Keratinocyte (primary cell): ENCODE data around the gene SCP2. TPM values are rescaled to one million over a fixed set of nuclear protein-coding genes. Genes with fewer than 3 reads are reported as not detected.

ENCODE experiments used
- DNase-seq: peaks from one replicate; pipeline ENCODE4 v3.0.0-alpha.2; 2011; ENCODE audit warnings: low read depth, missing footprints, low spot score
- FAIRE-seq: peaks from 2 replicates; lab custom pipeline; 2011; peaks lifted over from hg19 to GRCh38; lab: Jason Lieb, UNC
- H2AFZ ChIP-seq: 2 replicates; pipeline ENCODE4 v1.6.0; 2012; ENCODE audit warnings: low read length, control low read depth, inconsistent platforms; ENCODE audit not compliant: control insufficient read depth
- H3K27ac ChIP-seq: 2 replicates; pipeline ENCODE4 v1.5.1; 2011; ENCODE audit warnings: low read length; ENCODE audit not compliant: control insufficient read depth, insufficient read depth
- H3K27me3 ChIP-seq: 3 replicates; pipeline ENCODE4 v1.6.0; 2011; ENCODE audit warnings: low read length; ENCODE audit not compliant: control insufficient read depth, insufficient read depth; ENCODE audit errors: extremely low read depth
- H3K36me3 ChIP-seq, 2 experiments: 2 replicates in 1 of 2; 3 replicates in 1 of 2; pipeline ENCODE4 v1.5.1; 2011; ENCODE audit warnings: low read length in 2 of 2, mild to moderate bottlenecking in 1 of 2; ENCODE audit not compliant: control insufficient read depth in 2 of 2, insufficient read depth in 2 of 2; ENCODE audit errors: extremely low read depth in 1 of 2
- H3K4me1 ChIP-seq: 3 replicates; pipeline ENCODE4 v1.5.1; 2011; ENCODE audit warnings: low read length; ENCODE audit not compliant: control insufficient read depth, insufficient read depth; ENCODE audit errors: extremely low read depth
- H3K4me2 ChIP-seq: 3 replicates; pipeline ENCODE4 v1.6.0; 2011; ENCODE audit warnings: low read depth, low read length; ENCODE audit not compliant: control insufficient read depth, insufficient read depth; ENCODE audit errors: extremely low read depth
- H3K4me3 ChIP-seq, 3 experiments: fragments of 200-600 bp in 1 of 3; sonication (generic) in 1 of 3; 2 replicates in 2 of 3; 3 replicates in 1 of 3; pipeline ENCODE4 v1.5.1; 2011 to 2016; ENCODE audit warnings: low read length in 3 of 3, mild to moderate bottlenecking in 3 of 3, control low read depth in 2 of 3, inconsistent platforms in 1 of 3, low read depth in 1 of 3, mixed read lengths in 1 of 3, mixed run types in 1 of 3, moderate library complexity in 1 of 3; ENCODE audit not compliant: control insufficient read depth in 2 of 3, insufficient read depth in 2 of 3; ENCODE audit errors: extremely low read depth in 1 of 3
- H3K79me2 ChIP-seq: 2 replicates; pipeline ENCODE4 v1.6.0; 2012; ENCODE audit warnings: low read length; ENCODE audit not compliant: control insufficient read depth, insufficient read depth
- H3K9ac ChIP-seq: 3 replicates; pipeline ENCODE4 v1.6.0; 2011; ENCODE audit warnings: low read length; ENCODE audit not compliant: control insufficient read depth, insufficient read depth; ENCODE audit errors: extremely low read depth
- H3K9me1 ChIP-seq: 3 replicates; pipeline ENCODE4 v1.6.0; 2011; ENCODE audit warnings: low read length; ENCODE audit not compliant: control insufficient read depth, insufficient read depth; ENCODE audit errors: extremely low read depth
- H3K9me3 ChIP-seq: 2 replicates; pipeline ENCODE4 v1.5.1; 2012; ENCODE audit warnings: low read depth, low read length; ENCODE audit not compliant: control insufficient read depth
- H4K20me1 ChIP-seq: 3 replicates; pipeline ENCODE4 v1.6.0; 2011; ENCODE audit warnings: low read length; ENCODE audit not compliant: control insufficient read depth, insufficient read depth; ENCODE audit errors: extremely low read depth
- EZH2 ChIP-seq: IDR thresholded peaks from one replicate; pipeline ENCODE4 v1.6.1; 2012; ENCODE audit warnings: inconsistent platforms, mild to moderate bottlenecking, low read length, moderate library complexity
- dilution Hi-C: fragments of 300-500 bp; cut with MboI; formaldehyde crosslinking; loops from one replicate; pipeline ENCODE4 v1.7.0; 2020; ENCODE audit warnings: low sequenced_read_pairs; ENCODE audit not compliant: extremely low pct_ligation_motif_present
- polyA plus RNA-seq, 5 experiments: library from polyadenylated mRNA; depleted of rRNA in 3 of 5; stranded (reverse) in 3 of 5; stranded (forward) in 1 of 5; unstranded in 1 of 5; fragments of >200 nt; gene quantifications; 1 replicate in 1 of 5; 2 replicates in 3 of 5; 3 replicates in 1 of 5; pipeline versions ENCODE4 v1.2.1 to v1.2.3, GENCODE V29; 2011 to 2012; ENCODE audit warnings: missing spikeins in 2 of 5, low read depth in 1 of 5, low replicate concordance in 1 of 5
- TF ChIP-seq, protein P1 (sequence below), 3 experiments: IDR thresholded peaks in 1 of 3; conservative IDR thresholded peaks in 1 of 3; optimal IDR thresholded peaks in 1 of 3; 2 replicates in 2 of 3; 3 replicates in 1 of 3; pipeline versions ENCODE3 to v1.5.1; 2011; ENCODE audit warnings: low read length in 3 of 3, mild to moderate bottlenecking in 3 of 3, moderate library complexity in 2 of 3, control low read depth in 1 of 3, inconsistent platforms in 1 of 3; ENCODE audit not compliant: insufficient read depth in 2 of 3; ENCODE audit errors: extremely low read depth in 1 of 3

SCP2 gene
- polyA plus RNA-seq, 1 donor (not counting 4 experiments of a cell fraction or from before 2014, with no cell fraction given) = 116 TPM

DNA sequence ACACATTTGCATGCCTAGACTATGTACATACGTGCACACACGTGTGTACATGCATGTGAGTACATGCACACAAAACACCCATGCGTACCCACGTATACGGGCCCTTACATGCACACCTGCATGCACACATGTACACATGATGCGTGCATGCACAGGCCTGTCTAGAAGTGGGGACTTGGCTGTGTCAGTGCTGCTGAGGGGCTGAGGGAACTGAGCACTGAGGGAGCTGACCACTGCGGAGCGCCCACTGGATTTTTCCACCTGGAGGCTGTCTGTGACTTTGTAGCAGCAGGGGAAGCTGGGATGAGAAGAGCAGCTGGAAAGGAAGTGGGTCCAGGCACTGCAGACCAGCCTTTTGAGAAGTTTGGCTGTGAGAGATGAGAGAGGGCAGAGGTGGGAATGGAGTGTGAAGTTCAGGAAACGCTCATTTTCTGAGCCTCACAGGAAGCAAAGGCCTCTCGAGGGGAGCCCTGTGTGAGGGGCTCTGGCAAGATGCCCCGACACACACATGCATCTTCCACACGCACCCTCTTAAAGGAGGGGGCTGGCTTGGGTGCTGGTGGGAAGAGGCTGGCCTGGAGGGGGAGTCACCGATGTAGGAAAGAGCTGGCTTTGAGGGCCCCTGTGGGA, 155.9 kb downstream of the SCP2 start:
- no peaks in the 10 kb centered on the region for H3K4me1 ChIP-seq
- no peak for TF ChIP-seq EZH2
- TF ChIP-seq, protein P1, sequence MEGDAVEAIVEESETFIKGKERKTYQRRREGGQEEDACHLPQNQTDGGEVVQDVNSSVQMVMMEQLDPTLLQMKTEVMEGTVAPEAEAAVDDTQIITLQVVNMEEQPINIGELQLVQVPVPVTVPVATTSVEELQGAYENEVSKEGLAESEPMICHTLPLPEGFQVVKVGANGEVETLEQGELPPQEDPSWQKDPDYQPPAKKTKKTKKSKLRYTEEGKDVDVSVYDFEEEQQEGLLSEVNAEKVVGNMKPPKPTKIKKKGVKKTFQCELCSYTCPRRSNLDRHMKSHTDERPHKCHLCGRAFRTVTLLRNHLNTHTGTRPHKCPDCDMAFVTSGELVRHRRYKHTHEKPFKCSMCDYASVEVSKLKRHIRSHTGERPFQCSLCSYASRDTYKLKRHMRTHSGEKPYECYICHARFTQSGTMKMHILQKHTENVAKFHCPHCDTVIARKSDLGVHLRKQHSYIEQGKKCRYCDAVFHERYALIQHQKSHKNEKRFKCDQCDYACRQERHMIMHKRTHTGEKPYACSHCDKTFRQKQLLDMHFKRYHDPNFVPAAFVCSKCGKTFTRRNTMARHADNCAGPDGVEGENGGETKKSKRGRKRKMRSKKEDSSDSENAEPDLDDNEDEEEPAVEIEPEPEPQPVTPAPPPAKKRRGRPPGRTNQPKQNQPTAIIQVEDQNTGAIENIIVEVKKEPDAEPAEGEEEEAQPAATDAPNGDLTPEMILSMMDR (optimal IDR thresholded peaks at IDR 0.05 in 1 of 3, IDR thresholded peaks at IDR 0.05 in 1 of 3, conservative IDR thresholded peaks at IDR 0.05 in 1 of 3; ENCODE audit: extremely low read depth in 1 of 3, insufficient read depth in 2 of 3, low read length in 3 of 3) = no peak
- H3K9ac ChIP-seq = no peak overlapping the region
- H3K4me2 ChIP-seq = no peak overlapping the region
- H3K9me1 ChIP-seq = no peaks in the 10 kb centered on the region
- no peaks in the 10 kb centered on the region for H3K79me2 ChIP-seq
- no peak overlapping the region for H2AFZ ChIP-seq
- no peak overlapping the region for H3K27ac ChIP-seq
- DNase-seq = no peak
- H3K36me3 ChIP-seq = no peaks in the 10 kb centered on the region
- no peaks in the 10 kb centered on the region for H3K27me3 ChIP-seq
- no peaks in the 10 kb centered on the region for H4K20me1 ChIP-seq
- H3K4me3 ChIP-seq = no peak overlapping the region
- dilution Hi-C loops = no loop called here
- no peaks in the 10 kb centered on the region for H3K9me3 ChIP-seq
- FAIRE-seq = no peak

DNA sequence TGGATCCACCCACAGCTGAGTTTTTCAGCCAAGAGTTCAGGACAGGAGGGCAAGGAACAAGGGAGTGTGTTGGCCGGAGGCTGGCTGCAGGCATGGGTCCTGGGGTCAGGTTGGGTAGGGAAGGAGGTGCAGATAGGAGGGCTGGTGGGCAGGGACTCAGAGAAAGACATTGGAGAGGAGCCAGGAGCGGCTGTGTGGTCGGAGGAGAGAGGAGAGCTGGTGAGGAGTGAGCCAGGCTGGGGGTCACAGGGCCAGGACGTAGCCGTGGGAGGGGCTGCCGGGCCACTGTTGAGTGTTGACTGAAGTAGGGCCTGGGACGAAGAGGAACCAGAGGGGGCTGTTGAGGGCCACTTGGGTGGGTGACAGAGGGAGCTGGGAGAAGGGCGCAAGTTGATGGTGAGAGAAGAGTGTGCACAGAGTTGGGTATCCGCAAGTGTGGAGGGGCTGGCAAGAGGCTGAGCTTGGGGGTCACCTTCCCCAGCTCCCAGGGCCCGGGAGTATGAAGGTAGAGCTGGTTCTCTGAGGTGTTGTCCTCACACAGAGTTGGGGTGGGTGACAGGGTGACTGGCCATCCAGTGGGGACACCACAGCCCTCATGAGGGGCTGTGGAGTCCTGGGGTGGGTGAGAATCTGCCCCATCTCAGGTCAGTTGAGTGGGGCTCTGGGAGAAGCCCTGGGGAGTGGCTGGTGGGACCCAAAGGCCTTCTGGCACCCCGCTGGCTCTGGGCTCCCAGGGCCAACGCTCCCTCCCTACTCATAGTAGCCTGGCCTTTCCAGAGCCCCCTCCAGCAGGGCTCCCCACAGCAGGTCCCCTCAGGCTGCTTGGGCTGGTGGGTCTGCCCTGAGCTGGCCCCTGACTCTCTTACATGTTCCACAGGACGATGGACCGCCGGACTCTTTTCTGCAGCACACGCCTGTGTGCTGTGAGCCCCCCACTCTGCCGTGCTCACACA, 156.8 kb downstream of the SCP2 start:
- no peak for DNase-seq
- dilution Hi-C loops = no loop called here

More for the DNA sequence above, 156.8 kb downstream of the SCP2 start:
- Histone ChIP-seq H4K20me1 (no peaks in the 10 kb centered on the region), H3K4me3 (no peak overlapping the region), H3K27me3 (no peaks in the 10 kb centered on the region), H3K36me3 (no peaks in the 10 kb centered on the region), H2AFZ (no peak overlapping the region), H3K79me2 (no peaks in the 10 kb centered on the region), H3K9me3 (no peaks in the 10 kb centered on the region), H3K4me1 (no peaks in the 10 kb centered on the region), H3K4me2 (no peak overlapping the region), H3K9ac (no peak overlapping the region), H3K9me1 (no peaks in the 10 kb centered on the region), H3K27ac (no peak overlapping the region)
- FAIRE-seq = no peak
- TF ChIP-seq EZH2 = no peak
- TF ChIP-seq, protein P1 (optimal IDR thresholded peaks at IDR 0.05 in 1 of 3, IDR thresholded peaks at IDR 0.05 in 1 of 3, conservative IDR thresholded peaks at IDR 0.05 in 1 of 3; ENCODE audit: extremely low read depth in 1 of 3, insufficient read depth in 2 of 3, low read length in 3 of 3) = no peak
